Mesendoderm (in vitro differentiated cells): Measurements from ENCODE around the gene TRAPPC2.

Experiments used
- DNase-seq: peaks from one replicate; pipeline ENCODE4 v3.0.0; 2013
- H2AK5ac ChIP-seq: 2 replicates; pipeline ENCODE4 v1.6.1; 2013; ENCODE audit warnings: low read length, inconsistent platforms
- H2BK120ac ChIP-seq: 2 replicates; pipeline ENCODE4 v1.6.1; 2013; ENCODE audit warnings: low read depth, mild to moderate bottlenecking, low read length, moderate library complexity, mixed read lengths
- H2BK15ac ChIP-seq: replicated peaks from 2 replicates; pipeline ENCODE4 v1.6.1; 2013; ENCODE audit warnings: low read depth, mild to moderate bottlenecking, moderate library complexity
- H2BK5ac ChIP-seq: 2 replicates; pipeline ENCODE4 v1.6.1; 2013; ENCODE audit warnings: low read length, inconsistent platforms
- H3K18ac ChIP-seq: 2 replicates; pipeline ENCODE4 v1.6.1; 2013; ENCODE audit warnings: mild to moderate bottlenecking, low read length, mixed read lengths
- H3K23ac ChIP-seq: one replicate; pipeline ENCODE4 v1.6.1; 2013; ENCODE audit warnings: low read length
- H3K27ac ChIP-seq: 2 replicates; pipeline ENCODE4 v1.5.1; 2013; ENCODE audit warnings: low read depth, mild to moderate bottlenecking, inconsistent platforms, low read length, moderate library complexity
- H3K27me3 ChIP-seq: 2 replicates; pipeline ENCODE4 v1.6.1; 2013; ENCODE audit warnings: low read length, control low read depth, mild to moderate bottlenecking, inconsistent platforms; ENCODE audit not compliant: insufficient read depth, poor library complexity
- H3K36me3 ChIP-seq: 2 replicates; pipeline ENCODE4 v1.6.1; 2013; ENCODE audit warnings: low read length, inconsistent platforms; ENCODE audit not compliant: control insufficient read depth, insufficient read depth
- H3K4ac ChIP-seq: one replicate; pipeline ENCODE4 v1.6.1; 2013; ENCODE audit warnings: low read depth, mild to moderate bottlenecking, low read length, moderate library complexity
- H3K4me1 ChIP-seq: 2 replicates; pipeline ENCODE4 v1.6.1; 2013; ENCODE audit warnings: low read depth, low read length, inconsistent platforms; ENCODE audit not compliant: control insufficient read depth
- H3K4me2 ChIP-seq: 2 replicates; pipeline ENCODE4 v1.6.1; 2013; ENCODE audit warnings: low read length
- H3K4me3 ChIP-seq: 2 replicates; pipeline ENCODE4 v1.5.1; 2013; ENCODE audit warnings: mild to moderate bottlenecking, low read length
- H3K56ac ChIP-seq: one replicate; pipeline ENCODE4 v1.6.1; 2013; ENCODE audit warnings: low read length
- H3K79me1 ChIP-seq: 2 replicates; pipeline ENCODE4 v1.6.1; 2013; ENCODE audit warnings: low read length, inconsistent platforms
- H3K79me2 ChIP-seq: 2 replicates; pipeline ENCODE4 v1.6.1; 2013; ENCODE audit warnings: mild to moderate bottlenecking, low read length; ENCODE audit not compliant: control insufficient read depth, insufficient read depth
- H3K9ac ChIP-seq: 2 replicates; pipeline ENCODE4 v1.6.1; 2013; ENCODE audit warnings: low read length, inconsistent platforms
- H4K5ac ChIP-seq: one replicate; pipeline ENCODE4 v1.6.1; 2013; ENCODE audit warnings: low read length
- H4K8ac ChIP-seq: one replicate; pipeline ENCODE4 v1.6.1; 2013; ENCODE audit warnings: low read depth, mild to moderate bottlenecking, control low read depth, low read length, moderate library complexity
- WGBS: extraction: QIAGEN DNeasy Blood & Tissue Kit; methylation state at CpG from one replicate; pipeline ENCODE4 v1.1.7; 2013; ENCODE audit warnings: low lambda C conversion rate, missing lambda C conversion rate; ENCODE audit not compliant: insufficient coverage; ENCODE audit errors: extremely low coverage; 5-methylcytosine and 5-hydroxymethylcytosine counted together

The TRAPPC2 gene

GRCh38 chrX:13747836-13748235 is 13.4 kb upstream of the TRAPPC2 start:
- H2BK5ac ChIP-seq = no peak overlapping the region
- H3K4me3 ChIP-seq = no peak overlapping the region
- no peak overlapping the region for H4K8ac ChIP-seq
- no peak overlapping the region for H3K27ac ChIP-seq
- H3K56ac ChIP-seq = no peak overlapping the region
- no peak overlapping the region for H3K9ac ChIP-seq
- no peak overlapping the region for H3K23ac ChIP-seq
- H4K5ac ChIP-seq = no peak overlapping the region
- no peaks in the 10 kb centered on the region for H3K27me3 ChIP-seq
- H3K4me1 ChIP-seq = no peaks in the 10 kb centered on the region
- no peak overlapping the region for H2BK15ac ChIP-seq
- H3K36me3 ChIP-seq = no peaks in the 10 kb centered on the region
- WGBS = no CpG with 5 or more reads among the region's 2 CpGs
- no peak overlapping the region for H3K18ac ChIP-seq
- H3K79me1 ChIP-seq = no peaks in the 10 kb centered on the region
- H2BK120ac ChIP-seq = no peak overlapping the region
- no peak overlapping the region for H2AK5ac ChIP-seq
- H3K4me2 ChIP-seq = no peak overlapping the region
- peak; percentile 51 for DNase-seq
- no peaks in the 10 kb centered on the region for H3K79me2 ChIP-seq
- H3K4ac ChIP-seq = no peak overlapping the region

GRCh38 chrX:13742397-13743176 is 8.2 kb upstream of the TRAPPC2 start:
- Histone ChIP-seq H3K4me2 (no peak overlapping the region), H2BK120ac (no peak overlapping the region), H4K8ac (no peak overlapping the region), H3K4me3 (no peak overlapping the region), H3K27ac (no peak overlapping the region), H2BK5ac (no peak overlapping the region), H3K27me3 (no peaks in the 10 kb centered on the region), H3K18ac (no peak overlapping the region), H4K5ac (no peak overlapping the region), H3K23ac (no peak overlapping the region), H3K36me3 (no peaks in the 10 kb centered on the region), H3K4ac (no peak overlapping the region), H3K56ac (no peak overlapping the region), H3K4me1 (no peaks in the 10 kb centered on the region), H2AK5ac (no peak overlapping the region), H3K79me1 (no peaks in the 10 kb centered on the region), H3K79me2 (no peaks in the 10 kb centered on the region), H3K9ac (no peak overlapping the region), H2BK15ac (no peak overlapping the region)
- no CpG with 5 or more reads among the region's 13 CpGs for WGBS
- peak; percentile 76 for DNase-seq

- no peak overlapping the region for H3K4ac ChIP-seq
- no peak overlapping the region for H2BK120ac ChIP-seq
- no peak overlapping the region for H3K18ac ChIP-seq
- no peaks in the 10 kb centered on the region for H3K36me3 ChIP-seq
- H2BK15ac ChIP-seq = no peak overlapping the region
- no peak overlapping the region for H4K5ac ChIP-seq
- H3K4me3 ChIP-seq = no peak overlapping the region
- no peak overlapping the region for H3K4me2 ChIP-seq
- no peak overlapping the region for H2BK5ac ChIP-seq
- no peaks in the 10 kb centered on the region for H3K4me1 ChIP-seq
- H2AK5ac ChIP-seq = no peak overlapping the region
- no peak overlapping the region for H4K8ac ChIP-seq
- no peak overlapping the region for H3K56ac ChIP-seq
- no peak overlapping the region for H3K23ac ChIP-seq
- no peaks in the 10 kb centered on the region for H3K79me1 ChIP-seq
- no peaks in the 10 kb centered on the region for H3K79me2 ChIP-seq
- no peak overlapping the region for H3K27ac ChIP-seq
- WGBS = no CpG with 5 or more reads among the region's 6 CpGs
- no peak overlapping the region for H3K9ac ChIP-seq
- no peaks in the 10 kb centered on the region for H3K27me3 ChIP-seq
- no peak for DNase-seq
Observed at GRCh38 chrX:13741695-13742094, 7.3 kb upstream of the TRAPPC2 start.

GRCh38 chrX:13733506-13733905 is 914 bp downstream of the TRAPPC2 start:
- H3K4me1 ChIP-seq = no peaks in the 10 kb centered on the region
- peak overlapping the region; percentile 79 for H3K56ac ChIP-seq
- H3K18ac ChIP-seq = no peak overlapping the region
- DNase-seq = no peak
- H3K4me2 ChIP-seq = peak overlapping the region; percentile 35
- H3K27me3 ChIP-seq = no peaks in the 10 kb centered on the region
- H3K4me3 ChIP-seq = no peak overlapping the region
- no peaks in the 10 kb centered on the region for H3K36me3 ChIP-seq
- no peak overlapping the region for H3K23ac ChIP-seq
- peaks cover 9% of the 10 kb centered on the region for H3K79me2 ChIP-seq
- no peaks in the 10 kb centered on the region for H3K79me1 ChIP-seq
- H2BK120ac ChIP-seq = no peak overlapping the region
- H2AK5ac ChIP-seq = no peak overlapping the region
- no peak overlapping the region for H2BK5ac ChIP-seq
- no peak overlapping the region for H3K27ac ChIP-seq
- no peak overlapping the region for H3K4ac ChIP-seq
- peak overlapping the region; percentile 77 for H3K9ac ChIP-seq
- no CpG with 5 or more reads among the region's 4 CpGs for WGBS
- no peak overlapping the region for H4K5ac ChIP-seq
- H2BK15ac ChIP-seq = no peak overlapping the region
- H4K8ac ChIP-seq = no peak overlapping the region

- no peak overlapping the region for H4K5ac ChIP-seq
- peaks cover 9% of the 10 kb centered on the region for H3K79me2 ChIP-seq
- H3K18ac ChIP-seq = no peak overlapping the region
- no CpG with 5 or more reads among the region's 7 CpGs for WGBS
- no peak overlapping the region for H2BK15ac ChIP-seq
- no peaks in the 10 kb centered on the region for H3K79me1 ChIP-seq
- H2AK5ac ChIP-seq = no peak overlapping the region
- no peak overlapping the region for H3K4me3 ChIP-seq
- H3K9ac ChIP-seq = no peak overlapping the region
- no peak for DNase-seq
- H3K4me2 ChIP-seq = no peak overlapping the region
- no peak overlapping the region for H4K8ac ChIP-seq
- no peak overlapping the region for H3K27ac ChIP-seq
- H3K23ac ChIP-seq = no peak overlapping the region
- H3K56ac ChIP-seq = no peak overlapping the region
- H3K27me3 ChIP-seq = no peaks in the 10 kb centered on the region
- H3K4me1 ChIP-seq = no peaks in the 10 kb centered on the region
- H2BK120ac ChIP-seq = no peak overlapping the region
- no peak overlapping the region for H2BK5ac ChIP-seq
- H3K4ac ChIP-seq = no peak overlapping the region
- no peaks in the 10 kb centered on the region for H3K36me3 ChIP-seq
Observed at GRCh38 chrX:13732246-13733067, 2.0 kb downstream of the TRAPPC2 start.
